ENCODE results near the gene TRAPPC2L.
A peak's percentile ranks its signal among the peaks of the same experiment; 100 is the strongest.

TRAPPC2L gene

DNA sequence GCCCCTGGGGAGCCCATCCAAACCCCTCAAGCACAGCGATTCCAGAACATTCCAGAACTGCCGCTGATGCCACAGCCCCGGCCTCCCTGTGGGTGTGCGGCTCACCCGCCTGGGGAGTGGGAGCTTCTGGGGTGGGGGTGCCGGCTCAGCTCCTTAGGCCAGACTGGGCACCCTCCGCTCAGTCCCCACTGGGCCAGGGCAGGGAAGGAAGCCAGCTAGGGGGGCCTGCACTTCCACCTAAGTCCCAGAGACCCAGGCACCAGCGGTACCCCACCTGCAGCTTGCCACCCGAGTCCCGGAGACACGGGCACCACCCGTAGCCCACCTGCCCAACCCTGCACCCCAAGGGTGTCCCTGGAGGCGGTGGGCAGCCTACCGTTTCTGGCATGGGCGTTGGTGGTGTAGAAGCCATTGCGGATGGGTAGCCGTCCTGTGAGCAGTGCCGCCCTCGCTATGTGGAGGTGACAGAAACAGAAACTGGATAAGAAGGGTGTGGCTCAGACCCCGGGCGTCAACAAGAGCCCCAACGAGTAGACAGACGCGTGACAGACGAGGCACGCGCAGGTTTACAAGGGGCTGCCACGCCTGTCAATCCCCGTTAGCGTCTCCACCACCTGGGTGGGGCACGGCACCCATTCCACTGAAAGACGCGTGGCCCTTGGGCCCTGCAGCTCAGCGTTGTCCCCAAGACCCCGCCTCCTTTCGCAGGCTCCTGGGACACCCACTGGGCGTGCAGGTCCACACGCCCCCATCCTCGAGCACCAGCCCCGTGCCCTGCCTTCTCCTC is 15.2 kb upstream of the TRAPPC2L start:
- Mint-ChIP-seq H3K27me3 (no peaks in the 10 kb centered on the region), H3K4me3 (no peak overlapping the region), H3K36me3 (ENCODE audit: low read depth) (no peaks in the 10 kb centered on the region), H3K27ac (no peak overlapping the region), H3K4me1 (ENCODE audit: low read depth) (no peaks in the 10 kb centered on the region), H3K9me3 (no peaks in the 10 kb centered on the region)

DNA sequence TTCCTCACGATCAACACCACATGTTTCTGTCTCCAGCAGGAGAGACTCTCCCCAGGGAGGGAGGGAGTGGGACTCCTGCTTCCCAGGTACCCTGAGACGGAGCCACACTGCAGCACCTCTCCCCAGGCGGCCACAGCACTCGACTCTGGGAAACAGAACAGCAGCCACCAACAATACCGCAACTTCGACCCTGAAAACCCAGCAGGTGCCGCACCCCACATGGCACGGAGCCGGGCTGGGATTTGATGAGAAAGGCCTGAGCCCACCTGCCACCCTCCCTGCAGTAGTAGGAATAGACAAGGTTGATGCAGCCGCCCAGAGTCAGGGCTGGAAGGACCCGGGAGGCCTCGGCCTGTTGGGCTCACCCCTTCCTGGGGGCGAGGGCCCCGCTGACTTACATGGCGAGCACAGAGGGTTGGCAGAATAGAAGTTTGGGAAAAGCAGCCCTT is 14.6 kb upstream of the TRAPPC2L start:
- no peak overlapping the region for H3K4me3 Mint-ChIP-seq
- H3K4me1 Mint-ChIP-seq (ENCODE audit: low read depth), result no peaks in the 10 kb centered on the region
- H3K36me3 Mint-ChIP-seq (ENCODE audit: low read depth), result no peaks in the 10 kb centered on the region
- no peaks in the 10 kb centered on the region for H3K27me3 Mint-ChIP-seq
- H3K27ac Mint-ChIP-seq, result no peak overlapping the region
- H3K9me3 Mint-ChIP-seq, result no peaks in the 10 kb centered on the region

DNA sequence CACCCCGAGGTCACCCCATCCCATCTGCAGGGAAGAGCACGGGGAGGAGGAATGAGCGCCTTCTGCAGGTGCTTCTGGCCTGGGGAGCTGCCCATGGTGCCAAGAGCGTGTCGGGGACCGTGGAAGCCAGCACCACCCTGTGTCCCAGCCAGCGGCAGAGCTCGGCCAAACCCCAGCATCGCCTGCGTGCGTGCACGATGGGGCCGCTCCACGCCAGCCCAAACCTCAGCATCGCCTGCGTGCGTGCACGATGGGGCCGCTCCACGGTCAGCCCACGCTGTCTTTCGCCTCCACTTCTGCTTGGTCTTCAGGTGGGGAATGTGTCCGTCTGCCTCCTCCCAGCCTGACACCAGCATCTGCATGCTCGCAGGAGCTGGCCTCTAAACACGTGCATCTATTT is 14.1 kb upstream of the TRAPPC2L start:
- no peaks in the 10 kb centered on the region for H3K36me3 Mint-ChIP-seq (ENCODE audit: low read depth)
- no peak overlapping the region for H3K27ac Mint-ChIP-seq
- H3K9me3 Mint-ChIP-seq, result no peaks in the 10 kb centered on the region
- no peaks in the 10 kb centered on the region for H3K27me3 Mint-ChIP-seq
- no peaks in the 10 kb centered on the region for H3K4me1 Mint-ChIP-seq (ENCODE audit: low read depth)
- no peak overlapping the region for H3K4me3 Mint-ChIP-seq

DNA sequence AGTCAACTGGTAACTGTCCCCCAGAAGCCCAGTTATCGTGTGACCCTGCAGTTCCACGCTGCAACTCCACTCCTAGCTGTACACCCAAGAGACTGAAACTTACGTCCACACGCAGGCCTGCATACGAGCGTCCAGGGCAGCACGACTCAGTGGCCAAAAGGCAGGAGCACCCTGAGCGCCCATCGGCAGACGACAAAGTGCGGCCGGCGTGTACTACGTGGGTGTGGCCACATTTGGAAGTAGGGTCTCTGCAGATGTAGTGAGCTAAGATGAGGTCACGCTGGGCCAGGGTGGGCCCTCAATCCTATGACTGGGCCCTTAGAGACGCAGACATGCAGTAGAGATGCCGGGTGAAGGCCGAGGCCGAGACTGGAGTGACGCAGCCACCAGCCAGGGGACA is 13.7 kb upstream of the TRAPPC2L start:
- no peaks in the 10 kb centered on the region for H3K4me1 Mint-ChIP-seq (ENCODE audit: low read depth)

DNA sequence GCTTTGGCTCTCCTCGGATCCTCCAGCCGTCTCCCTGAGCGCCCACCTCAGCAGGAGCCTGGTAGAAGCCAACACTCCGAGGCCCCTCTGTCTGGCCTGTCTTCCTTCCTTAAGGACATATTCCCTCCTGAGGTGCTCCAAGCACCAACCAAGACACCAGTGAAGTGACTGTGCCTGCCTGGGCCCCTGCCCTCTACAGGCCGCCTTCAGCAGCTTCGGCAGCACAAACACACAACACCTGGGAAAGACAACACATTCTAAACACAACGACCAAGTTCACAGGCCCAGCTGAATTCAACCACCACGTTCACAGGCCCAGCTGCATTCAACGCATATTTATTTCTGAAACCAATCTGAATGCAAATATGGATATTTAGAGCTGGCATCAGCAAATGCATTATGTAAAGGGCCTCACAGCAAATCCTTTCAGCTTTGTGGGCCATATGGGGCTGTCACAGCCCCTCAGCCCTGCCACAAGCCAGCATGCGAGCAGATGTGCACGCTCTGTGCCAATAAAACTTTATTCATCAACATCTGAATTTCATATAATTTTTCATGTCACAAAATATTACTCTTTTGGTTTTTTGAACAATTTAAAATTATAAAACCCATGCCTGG is 12.4 kb upstream of the TRAPPC2L start:
- H3K27ac Mint-ChIP-seq, result no peak overlapping the region

More for the DNA sequence above, 13.7 kb upstream of the TRAPPC2L start:
- Mint-ChIP-seq H3K27ac (no peak overlapping the region), H3K36me3 (ENCODE audit: low read depth) (no peaks in the 10 kb centered on the region), H3K9me3 (no peaks in the 10 kb centered on the region), H3K27me3 (no peaks in the 10 kb centered on the region), H3K4me3 (no peak overlapping the region)

DNA sequence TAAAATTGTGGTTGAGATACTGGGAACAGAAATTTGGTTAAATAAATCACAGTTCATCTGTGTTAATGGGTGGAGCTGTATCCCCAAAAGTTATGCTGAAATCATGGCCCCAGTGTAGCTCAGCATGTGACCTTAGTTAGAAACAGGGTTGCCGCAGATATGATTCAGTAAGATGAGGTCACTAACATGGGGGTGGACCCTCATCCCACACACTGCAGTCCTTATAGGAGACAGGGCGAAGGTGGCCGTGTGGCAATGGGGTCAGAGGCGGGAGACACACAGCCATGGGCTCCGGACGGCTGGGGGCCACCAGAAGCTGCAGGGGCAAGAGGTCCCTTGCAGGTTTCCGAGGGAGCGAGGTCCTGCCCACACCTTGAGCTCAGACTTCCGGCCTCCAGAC is 10.8 kb upstream of the TRAPPC2L start:
- no peak overlapping the region for H3K27ac Mint-ChIP-seq
- no peaks in the 10 kb centered on the region for H3K4me1 Mint-ChIP-seq (ENCODE audit: low read depth)
- H3K27me3 Mint-ChIP-seq, result no peaks in the 10 kb centered on the region
- no peak overlapping the region for H3K4me3 Mint-ChIP-seq
- no peaks in the 10 kb centered on the region for H3K9me3 Mint-ChIP-seq
- H3K36me3 Mint-ChIP-seq (ENCODE audit: low read depth), result no peaks in the 10 kb centered on the region

More for the DNA sequence above, 12.4 kb upstream of the TRAPPC2L start:
- H3K4me3 Mint-ChIP-seq, result no peak overlapping the region
- H3K4me1 Mint-ChIP-seq (ENCODE audit: low read depth), result no peaks in the 10 kb centered on the region
- H3K9me3 Mint-ChIP-seq, result no peaks in the 10 kb centered on the region
- no peaks in the 10 kb centered on the region for H3K27me3 Mint-ChIP-seq
- no peaks in the 10 kb centered on the region for H3K36me3 Mint-ChIP-seq (ENCODE audit: low read depth)

DNA sequence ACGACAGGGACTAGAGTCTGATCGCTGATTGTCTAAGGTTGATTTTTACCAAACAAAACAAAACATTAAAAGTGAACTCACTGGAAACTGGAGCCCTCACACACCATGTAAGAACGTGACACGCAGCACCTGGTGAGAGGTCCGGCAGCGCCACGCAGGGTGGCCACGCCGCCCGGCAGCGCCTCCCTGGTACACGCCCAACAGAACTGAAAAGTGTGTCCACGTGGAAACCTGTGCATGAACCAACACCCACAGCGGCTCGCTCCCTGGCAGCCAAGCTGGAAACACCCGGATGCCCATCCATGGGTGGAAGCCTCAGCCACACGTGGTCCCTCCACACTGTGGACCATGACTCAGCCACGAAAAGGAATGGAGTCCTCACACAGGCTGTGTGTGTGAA is 9.3 kb upstream of the TRAPPC2L start:
- no peaks in the 10 kb centered on the region for H3K27me3 Mint-ChIP-seq
- H3K4me3 Mint-ChIP-seq, result no peak overlapping the region
- no peaks in the 10 kb centered on the region for H3K9me3 Mint-ChIP-seq
- no peaks in the 10 kb centered on the region for H3K36me3 Mint-ChIP-seq (ENCODE audit: low read depth)
- H3K27ac Mint-ChIP-seq, result no peak overlapping the region
- no peaks in the 10 kb centered on the region for H3K4me1 Mint-ChIP-seq (ENCODE audit: low read depth)

DNA sequence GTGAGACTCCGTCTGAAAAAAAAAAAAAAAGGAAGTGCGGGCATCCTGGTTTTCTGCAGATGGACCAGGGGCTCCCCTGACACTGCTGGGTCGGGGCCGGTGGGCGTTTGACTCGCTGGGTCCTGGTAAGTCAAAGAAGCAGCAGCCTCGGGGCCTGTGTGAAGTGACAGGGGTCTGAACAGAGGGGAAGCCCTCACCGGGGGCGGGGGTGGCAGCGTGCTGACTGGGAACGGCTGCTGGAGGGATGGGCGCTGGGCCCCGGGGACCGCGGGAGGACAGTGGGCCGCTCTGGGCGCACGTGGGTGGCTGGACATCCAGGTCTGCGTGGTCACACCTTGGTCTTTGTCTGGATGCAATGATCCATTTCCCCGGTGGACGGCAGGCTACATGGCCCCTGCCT is 8.4 kb upstream of the TRAPPC2L start:
- no peaks in the 10 kb centered on the region for H3K27me3 Mint-ChIP-seq
- no peaks in the 10 kb centered on the region for H3K9me3 Mint-ChIP-seq
- H3K36me3 Mint-ChIP-seq (ENCODE audit: low read depth), result no peaks in the 10 kb centered on the region
- H3K4me1 Mint-ChIP-seq (ENCODE audit: low read depth), result no peaks in the 10 kb centered on the region
- no peak overlapping the region for H3K27ac Mint-ChIP-seq
- no peak overlapping the region for H3K4me3 Mint-ChIP-seq

DNA sequence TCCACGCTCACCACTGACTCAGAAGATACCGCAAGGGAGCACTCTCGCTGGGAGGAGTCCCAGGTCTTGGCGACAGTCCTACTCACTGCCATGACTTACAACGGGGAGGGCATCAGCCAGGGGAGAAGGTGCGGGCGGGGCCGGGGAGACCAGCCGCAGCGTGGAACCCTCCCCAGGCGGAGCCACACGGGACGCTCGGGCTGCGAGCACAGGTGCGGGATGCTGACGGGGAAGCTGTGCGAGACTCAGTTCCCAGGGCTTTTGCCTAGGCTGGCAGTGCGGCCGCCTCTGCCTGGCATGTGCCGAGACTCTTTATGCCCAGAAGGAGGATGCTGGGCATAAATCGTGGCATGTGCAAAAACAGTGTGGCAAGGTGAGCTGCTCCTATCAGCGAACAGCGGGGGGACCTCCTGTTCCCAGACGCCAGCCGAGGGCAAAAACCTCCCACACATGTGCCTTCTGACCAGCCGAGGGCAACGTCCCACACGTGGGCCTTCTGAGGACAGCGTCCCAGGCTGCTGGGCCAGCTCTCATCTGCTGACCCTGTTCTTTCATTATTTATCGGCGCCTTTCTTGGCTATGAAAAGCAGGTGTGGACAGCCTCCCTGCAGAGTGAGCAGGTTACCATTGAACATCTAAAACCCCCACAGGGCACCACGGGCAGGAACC is 6.3 kb upstream of the TRAPPC2L start:
- H3K27ac Mint-ChIP-seq, result no peak overlapping the region
- H3K9me3 Mint-ChIP-seq, result no peaks in the 10 kb centered on the region
- no peaks in the 10 kb centered on the region for H3K36me3 Mint-ChIP-seq (ENCODE audit: low read depth)
- no peak overlapping the region for H3K4me3 Mint-ChIP-seq
- H3K4me1 Mint-ChIP-seq (ENCODE audit: low read depth), result peaks cover 13% of the 10 kb centered on the region
- H3K27me3 Mint-ChIP-seq, result no peaks in the 10 kb centered on the region

DNA sequence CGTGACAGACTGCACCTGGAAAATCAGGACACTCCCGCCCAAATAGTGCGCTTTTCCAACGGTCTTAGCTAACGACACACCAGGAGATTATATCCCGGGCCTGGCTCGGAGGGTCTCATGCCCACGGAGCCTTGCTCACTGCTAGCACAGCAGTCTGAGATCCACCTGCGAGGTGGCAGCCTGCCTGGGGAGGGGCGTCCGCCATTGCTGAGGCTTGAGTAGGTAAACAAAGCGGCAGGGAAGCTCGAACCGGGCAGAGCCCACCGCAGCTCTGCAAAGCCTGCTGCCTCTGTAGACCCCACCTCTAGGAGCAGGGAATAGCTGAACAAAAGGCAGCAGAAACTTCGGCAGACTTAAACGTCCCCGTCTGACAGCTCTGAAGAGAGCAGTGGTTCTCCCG is 5.3 kb upstream of the TRAPPC2L start:
- H3K4me1 Mint-ChIP-seq (ENCODE audit: low read depth), result peaks cover 18% of the 10 kb centered on the region

DNA sequence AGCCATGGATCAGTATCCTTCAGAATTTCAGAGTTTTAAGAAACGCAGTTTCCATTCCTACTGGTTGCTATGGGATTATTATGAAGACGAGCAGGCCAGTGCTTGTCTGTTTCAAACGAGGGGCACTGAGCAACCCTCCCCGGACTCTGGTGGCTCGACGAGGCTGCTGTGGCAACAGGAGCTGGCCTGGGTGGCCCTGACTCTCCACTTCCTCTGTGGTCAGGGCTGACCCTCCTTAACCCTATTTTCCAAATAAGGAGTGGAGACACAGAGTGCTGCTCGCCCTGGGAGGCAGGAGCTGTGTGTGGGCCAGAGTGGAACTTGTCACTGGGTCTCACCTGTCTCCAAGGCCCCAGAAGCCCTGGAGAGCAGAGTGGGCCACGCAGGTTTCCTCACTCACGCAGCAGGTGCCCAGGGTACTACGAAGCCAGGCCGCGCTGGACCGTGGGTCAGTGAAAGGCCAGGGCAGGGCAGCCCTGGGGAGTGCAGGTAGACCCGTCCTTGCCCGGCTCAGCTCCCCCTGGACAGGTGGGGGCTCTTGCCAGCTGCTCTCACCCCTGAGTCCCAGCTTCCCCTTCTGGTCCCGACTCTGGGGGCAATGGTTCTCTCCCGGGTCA is 3.5 kb upstream of the TRAPPC2L start:
- Mint-ChIP-seq H3K4me3 (no peak overlapping the region), H3K4me1 (ENCODE audit: low read depth) (peaks cover 28% of the 10 kb centered on the region)

More for the DNA sequence above, 5.3 kb upstream of the TRAPPC2L start:
- Mint-ChIP-seq H3K27me3 (no peaks in the 10 kb centered on the region), H3K9me3 (no peaks in the 10 kb centered on the region), H3K36me3 (ENCODE audit: low read depth) (no peaks in the 10 kb centered on the region), H3K4me3 (no peak overlapping the region), H3K27ac (no peak overlapping the region)

DNA sequence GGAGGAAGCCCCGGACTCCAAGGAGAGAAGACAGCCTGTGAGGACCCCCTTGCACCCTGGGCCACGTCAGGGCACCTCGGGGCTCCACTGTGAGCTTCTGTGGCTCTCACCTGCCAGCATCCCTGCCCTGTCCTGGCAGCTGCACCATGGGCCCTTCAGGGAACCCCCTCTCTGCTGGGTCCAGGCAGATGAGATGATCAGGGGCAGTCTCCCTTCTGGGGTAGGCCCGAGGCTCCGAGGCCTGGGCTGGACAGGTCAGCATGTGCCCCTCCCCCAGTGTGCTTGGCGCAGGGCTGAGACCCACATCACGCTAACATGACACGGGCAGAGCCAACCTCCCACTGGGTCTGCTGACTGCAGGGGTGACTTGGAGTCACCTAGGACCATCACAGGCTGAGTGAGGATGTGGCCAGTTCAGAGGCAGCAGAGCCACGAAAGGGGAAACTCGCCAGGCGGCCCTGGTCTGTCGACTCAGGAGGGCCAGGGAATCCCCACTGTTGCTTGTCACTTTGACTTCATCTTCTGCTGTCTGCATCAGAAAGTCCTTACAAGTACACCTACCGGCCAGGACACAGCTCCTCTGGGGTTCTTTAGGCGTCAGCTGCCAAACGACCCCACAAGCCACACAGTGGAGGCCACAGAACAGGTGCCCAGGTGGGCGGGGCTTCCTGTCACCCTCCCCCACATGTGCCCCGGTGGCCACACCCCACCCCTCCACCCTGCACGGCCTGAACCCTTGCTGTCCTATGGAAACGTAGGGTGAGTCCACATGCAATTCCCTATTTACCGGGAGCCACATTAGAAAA is 2.4 kb upstream of the TRAPPC2L start:
- peak overlapping the region; percentile 31 for H3K27ac Mint-ChIP-seq
- H3K4me3 Mint-ChIP-seq, result peak overlapping the region; percentile 76
- peaks cover 31% of the 10 kb centered on the region for H3K4me1 Mint-ChIP-seq (ENCODE audit: low read depth)
- H3K9me3 Mint-ChIP-seq, result no peaks in the 10 kb centered on the region
- H3K27me3 Mint-ChIP-seq, result no peaks in the 10 kb centered on the region
- peaks cover 2% of the 10 kb centered on the region for H3K36me3 Mint-ChIP-seq (ENCODE audit: low read depth)

More for the DNA sequence above, 3.5 kb upstream of the TRAPPC2L start:
- no peaks in the 10 kb centered on the region for H3K9me3 Mint-ChIP-seq
- H3K36me3 Mint-ChIP-seq (ENCODE audit: low read depth), result no peaks in the 10 kb centered on the region
- no peaks in the 10 kb centered on the region for H3K27me3 Mint-ChIP-seq
- H3K27ac Mint-ChIP-seq, result no peak overlapping the region

DNA sequence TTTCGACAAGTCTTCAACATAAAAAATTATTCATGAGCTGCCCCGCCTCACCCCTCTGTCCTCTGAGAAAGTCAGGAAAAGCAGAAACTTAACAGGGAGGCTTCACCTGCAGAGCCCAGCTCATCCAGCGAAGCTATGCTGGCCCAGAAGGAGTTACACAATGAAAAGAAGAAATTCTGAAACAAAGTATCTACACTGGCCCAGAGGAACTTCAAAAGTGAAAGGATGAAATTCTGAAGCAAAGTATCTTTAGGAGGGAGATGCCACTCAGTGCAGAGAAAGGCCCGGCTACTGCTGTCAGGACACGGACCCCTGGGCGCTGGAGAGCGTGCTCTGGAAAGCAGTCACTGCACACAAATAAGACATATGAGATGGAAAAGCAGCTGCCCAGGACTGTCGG is 1.8 kb upstream of the TRAPPC2L start:
- H3K36me3 Mint-ChIP-seq (ENCODE audit: low read depth), result peaks cover 9% of the 10 kb centered on the region
- no peaks in the 10 kb centered on the region for H3K9me3 Mint-ChIP-seq
- H3K27ac Mint-ChIP-seq, result peak overlapping the region; percentile 31
- H3K27me3 Mint-ChIP-seq, result no peaks in the 10 kb centered on the region
- H3K4me1 Mint-ChIP-seq (ENCODE audit: low read depth), result peaks cover 31% of the 10 kb centered on the region
- peak overlapping the region; percentile 76 for H3K4me3 Mint-ChIP-seq

DNA sequence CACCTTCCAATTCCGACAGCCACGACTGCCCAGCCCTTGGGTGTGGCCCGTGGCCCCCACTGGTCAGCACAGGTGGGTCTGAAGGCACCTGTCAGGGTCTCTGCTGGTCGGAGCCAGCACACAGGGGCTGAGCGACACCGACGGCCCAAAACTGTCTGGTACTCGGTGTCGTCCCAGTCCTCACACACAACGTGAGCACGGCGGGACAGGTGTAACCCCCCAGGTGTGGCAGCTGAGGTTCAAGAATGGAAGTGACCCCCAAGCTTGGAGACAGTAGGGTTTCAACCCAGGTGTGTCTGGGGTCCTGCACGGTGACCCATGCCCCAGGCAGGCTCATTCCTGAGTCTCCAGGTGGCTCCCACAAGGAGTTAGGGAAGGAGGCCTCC is 1.2 kb upstream of the TRAPPC2L start:
- Mint-ChIP-seq H3K4me3 (peak overlapping the region; percentile 80), H3K9me3 (no peaks in the 10 kb centered on the region), H3K36me3 (ENCODE audit: low read depth) (peaks cover 10% of the 10 kb centered on the region), H3K27ac (peak overlapping the region; percentile 52), H3K27me3 (no peaks in the 10 kb centered on the region), H3K4me1 (ENCODE audit: low read depth) (peaks cover 31% of the 10 kb centered on the region)
